Brain pericyte (primary cell): ENCODE results near the gene VEGFA.

Experiments used
- DNase-seq: peaks from one replicate; pipeline ENCODE4 v3.0.0-alpha.2; 2012; ENCODE audit warnings: low read depth, low spot score

VEGFA gene

GRCh38 chr6:43759136-43759906 is 10.7 kb upstream of the VEGFA start:
- no peak for DNase-seq

DNA sequence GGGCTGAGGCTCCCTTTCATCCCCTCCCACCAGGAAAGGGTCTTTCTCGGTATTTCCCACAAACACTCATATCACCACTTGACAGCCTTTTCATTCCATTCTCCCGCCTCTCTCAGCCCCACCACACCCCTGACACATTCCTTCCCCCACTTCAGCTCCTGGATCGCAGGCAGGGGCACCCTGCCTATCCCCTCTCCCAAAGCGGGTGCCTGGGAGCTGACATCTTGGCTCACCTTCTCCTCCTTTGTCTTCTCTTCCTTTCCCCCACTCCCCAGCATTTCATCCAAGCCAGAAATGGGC is 10.2 kb upstream of the VEGFA start:
- no peak for DNase-seq

GRCh38 chr6:43760210-43761168 is 9.5 kb upstream of the VEGFA start:
- DNase-seq, result no peak

DNA sequence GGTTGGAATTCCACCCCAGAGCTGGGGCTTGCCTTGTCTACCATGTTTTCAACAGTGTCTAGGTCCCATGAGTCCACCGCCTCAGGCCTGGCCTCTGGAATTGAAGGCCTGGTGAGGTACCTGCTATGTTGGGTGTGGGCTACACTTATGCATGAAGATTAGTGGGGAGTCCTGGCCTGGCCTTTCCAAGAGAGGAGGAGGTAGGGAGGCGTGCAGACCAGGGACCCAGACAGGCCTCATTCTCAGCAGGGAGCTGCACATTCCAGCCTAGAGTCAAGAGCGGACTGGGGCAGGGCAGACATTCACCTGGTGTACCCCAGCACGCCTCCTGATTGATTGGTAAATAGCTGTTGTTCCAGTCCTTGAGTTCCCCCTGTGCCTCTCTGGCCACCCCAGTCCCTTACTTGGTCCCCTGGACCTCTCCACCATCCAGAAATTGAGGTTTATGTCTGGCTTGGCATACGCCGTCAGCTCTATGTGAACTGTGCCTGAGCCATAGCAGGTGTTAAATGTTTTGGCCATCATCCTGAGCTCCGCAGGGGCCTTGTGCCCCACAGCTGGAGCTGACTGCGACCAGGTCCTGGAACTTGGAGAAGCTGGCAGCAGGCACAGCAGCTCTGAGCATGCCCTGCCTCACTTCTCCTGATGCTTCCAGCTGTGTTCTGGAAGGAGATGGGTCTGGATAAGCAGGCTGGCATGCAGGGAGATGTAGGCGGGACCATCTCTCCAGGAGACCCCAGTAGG is 8.2 kb upstream of the VEGFA start:
- no peak for DNase-seq

DNA sequence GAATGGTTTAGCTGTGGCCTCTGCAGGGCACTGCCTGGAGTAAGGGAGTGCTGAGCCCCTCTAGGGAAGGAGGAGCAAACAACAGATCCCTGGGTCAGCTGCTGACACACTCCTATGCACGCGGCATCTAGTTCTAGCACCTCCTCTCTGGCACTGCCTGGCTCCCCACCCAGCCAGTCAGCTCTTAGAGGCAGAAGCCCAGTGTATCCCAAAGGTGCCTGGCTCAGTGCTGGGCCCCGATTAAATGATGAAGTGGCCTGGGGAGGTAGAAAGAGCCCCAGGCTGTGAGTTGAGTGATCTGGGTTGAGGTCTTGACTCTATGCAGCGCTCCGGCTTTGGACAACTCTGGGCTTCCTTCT is 7.6 kb upstream of the VEGFA start:
- DNase-seq, result no peak

DNA sequence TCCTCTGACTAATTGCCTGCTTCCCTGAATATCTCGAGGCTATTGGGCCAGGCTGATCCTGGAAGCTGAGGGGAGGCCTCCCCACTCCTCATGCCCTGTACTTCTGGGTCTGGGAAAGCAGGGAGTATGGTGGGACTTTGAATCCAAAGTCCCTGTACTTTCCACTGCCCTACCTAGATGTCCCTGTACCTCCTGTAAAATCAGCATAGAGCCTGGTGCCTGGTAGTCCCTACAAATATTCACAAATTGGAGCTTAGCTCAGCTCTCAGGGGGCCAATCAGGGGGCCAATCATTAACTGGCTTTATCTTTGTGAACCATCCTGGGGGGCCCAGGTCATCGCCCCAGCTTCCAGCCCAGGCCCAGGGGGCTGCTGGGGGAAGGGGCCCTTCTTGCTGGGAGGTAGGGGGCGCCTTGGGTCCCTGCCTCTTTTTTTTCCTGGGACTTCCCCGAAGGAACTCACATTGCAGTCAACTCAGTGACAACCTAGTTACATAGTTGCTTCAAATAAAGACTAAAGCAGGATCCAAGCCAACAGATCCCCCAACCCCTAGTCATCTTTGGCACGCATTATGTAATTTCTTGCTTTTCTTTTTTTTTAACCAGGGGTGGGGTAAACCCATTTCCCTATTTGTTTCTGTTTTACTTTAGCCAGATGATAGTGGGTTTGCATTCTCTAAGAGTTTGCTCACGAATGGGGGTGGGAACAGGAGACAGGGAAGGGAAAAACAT is 6.9 kb upstream of the VEGFA start:
- DNase-seq, result no peak

DNA sequence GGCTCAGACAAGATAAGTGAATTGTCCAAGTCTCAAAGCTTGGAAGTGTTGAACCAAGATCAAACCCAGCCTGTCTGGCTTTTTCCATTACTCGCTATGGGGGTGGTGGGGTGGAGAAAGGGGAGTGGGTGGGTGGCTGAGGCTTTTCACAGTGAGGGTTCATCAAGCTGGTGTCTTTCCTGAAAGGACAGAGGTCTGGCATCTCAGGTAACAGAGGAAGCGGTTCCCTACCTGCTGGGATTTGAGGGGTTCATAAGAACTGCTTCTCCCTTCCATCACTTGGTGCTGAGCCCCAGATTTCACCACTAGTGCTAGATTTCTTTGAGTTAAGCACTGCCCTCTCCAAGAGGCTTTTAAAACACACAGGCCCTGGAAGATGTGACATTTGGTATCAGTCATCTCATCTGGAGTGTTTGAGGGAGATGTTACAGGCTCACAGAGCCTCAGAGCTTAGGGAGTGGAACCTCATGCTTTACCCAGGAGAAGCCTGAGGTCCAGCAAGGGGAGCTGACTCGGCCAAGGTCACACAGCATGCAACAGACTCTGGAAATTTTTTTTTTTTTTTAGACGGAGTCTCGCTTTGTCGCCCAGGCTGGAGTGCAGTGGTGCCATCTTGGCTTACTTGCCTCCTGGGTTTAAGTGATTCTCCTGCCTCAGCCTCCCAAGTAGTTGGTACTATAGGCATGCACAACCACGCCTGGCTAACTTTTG is 6.0 kb upstream of the VEGFA start:
- DNase-seq, result no peak

DNA sequence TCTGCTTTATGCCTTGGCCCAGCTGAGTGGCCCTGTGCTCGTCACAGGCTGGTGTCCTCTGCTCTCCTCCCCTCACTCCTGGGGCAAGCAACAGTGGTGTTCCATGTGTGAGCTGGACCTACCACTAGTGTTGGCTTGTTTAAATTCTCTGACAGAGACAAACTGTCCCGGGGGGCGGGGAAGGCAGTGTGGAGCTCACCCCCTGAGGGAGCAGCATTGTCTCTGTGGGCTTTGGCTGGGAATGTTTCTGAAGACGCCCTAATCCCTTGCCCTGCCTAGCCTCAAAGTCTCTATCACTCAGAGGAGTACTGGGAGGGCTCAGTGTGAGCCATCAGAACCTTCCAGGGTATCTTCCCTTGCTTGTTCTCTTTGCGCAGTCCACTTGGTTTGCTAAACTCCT is 5.2 kb upstream of the VEGFA start:
- DNase-seq, result no peak

DNA sequence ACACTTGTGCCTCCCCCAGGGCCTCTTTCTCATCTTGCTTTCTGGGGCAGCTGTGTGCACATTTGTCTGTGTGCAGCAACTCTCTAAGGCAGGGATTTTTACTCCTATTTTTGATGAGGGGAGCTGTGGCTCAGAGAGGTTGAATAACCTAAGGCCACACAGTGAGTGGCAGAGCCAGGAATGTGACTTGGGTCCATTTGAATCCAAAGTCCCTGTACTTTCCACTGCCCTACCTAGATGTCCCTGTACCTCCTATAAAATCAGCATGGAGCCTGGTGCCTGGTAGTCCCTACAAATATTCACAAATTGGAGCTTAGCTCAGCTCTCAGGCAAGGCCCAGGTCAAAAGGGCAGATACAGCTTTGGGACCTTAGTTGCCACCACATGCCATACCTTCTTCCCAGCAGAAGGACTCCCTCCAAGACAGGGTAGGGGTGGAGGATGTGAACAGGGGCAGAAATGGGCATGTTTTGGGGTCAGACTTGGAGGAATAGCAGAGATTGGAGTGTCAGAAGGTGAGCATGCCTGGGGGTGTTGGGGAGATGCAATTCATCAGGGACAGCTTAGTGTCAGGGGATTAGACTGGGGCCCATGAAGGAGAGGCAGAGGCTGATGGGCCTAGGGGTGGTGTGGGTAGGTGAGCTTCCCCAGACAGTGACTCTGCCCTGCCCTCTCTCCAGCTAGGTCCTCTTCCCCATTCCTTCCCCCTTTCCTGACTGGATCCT is 4.1 kb upstream of the VEGFA start:
- no peak for DNase-seq

DNA sequence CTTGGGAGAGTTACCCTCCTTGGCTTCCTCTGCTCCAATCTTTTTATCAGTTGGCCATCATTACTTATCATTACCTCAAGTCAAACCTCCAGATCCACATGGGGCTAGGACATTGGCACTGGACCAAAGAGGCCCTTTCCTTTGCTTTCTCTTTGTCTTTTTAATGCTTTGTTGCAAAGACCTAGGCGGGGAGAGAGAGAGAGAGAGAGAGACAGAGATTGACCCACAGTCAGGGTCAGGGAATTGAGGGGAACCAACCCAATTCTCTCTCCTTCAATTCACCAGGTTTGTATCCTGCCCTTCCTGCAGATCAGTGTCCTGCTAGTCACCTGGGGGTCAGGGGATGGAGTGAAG is 3.5 kb upstream of the VEGFA start:
- no peak for DNase-seq

- no peak for DNase-seq
Observed at GRCh38 chr6:43766964-43767461, 3.0 kb upstream of the VEGFA start.

GRCh38 chr6:43767553-43768505 is 2.2 kb upstream of the VEGFA start:
- no peak for DNase-seq

DNA sequence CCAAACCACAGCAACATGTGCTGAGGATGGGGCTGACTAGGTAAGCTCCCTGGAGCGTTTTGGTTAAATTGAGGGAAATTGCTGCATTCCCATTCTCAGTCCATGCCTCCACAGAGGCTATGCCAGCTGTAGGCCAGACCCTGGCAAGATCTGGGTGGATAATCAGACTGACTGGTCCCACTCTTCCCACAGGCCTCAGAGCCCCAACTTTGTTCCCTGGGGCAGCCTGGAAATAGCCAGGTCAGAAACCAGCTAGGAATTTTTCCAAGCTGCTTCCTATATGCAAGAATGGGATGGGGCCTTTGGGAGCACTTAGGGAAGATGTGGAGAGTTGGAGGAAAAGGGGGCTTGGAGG is 1.5 kb upstream of the VEGFA start:
- DNase-seq, result no peak

GRCh38 chr6:43768983-43769525 is 957 bp upstream of the VEGFA start:
- no peak for DNase-seq

DNA sequence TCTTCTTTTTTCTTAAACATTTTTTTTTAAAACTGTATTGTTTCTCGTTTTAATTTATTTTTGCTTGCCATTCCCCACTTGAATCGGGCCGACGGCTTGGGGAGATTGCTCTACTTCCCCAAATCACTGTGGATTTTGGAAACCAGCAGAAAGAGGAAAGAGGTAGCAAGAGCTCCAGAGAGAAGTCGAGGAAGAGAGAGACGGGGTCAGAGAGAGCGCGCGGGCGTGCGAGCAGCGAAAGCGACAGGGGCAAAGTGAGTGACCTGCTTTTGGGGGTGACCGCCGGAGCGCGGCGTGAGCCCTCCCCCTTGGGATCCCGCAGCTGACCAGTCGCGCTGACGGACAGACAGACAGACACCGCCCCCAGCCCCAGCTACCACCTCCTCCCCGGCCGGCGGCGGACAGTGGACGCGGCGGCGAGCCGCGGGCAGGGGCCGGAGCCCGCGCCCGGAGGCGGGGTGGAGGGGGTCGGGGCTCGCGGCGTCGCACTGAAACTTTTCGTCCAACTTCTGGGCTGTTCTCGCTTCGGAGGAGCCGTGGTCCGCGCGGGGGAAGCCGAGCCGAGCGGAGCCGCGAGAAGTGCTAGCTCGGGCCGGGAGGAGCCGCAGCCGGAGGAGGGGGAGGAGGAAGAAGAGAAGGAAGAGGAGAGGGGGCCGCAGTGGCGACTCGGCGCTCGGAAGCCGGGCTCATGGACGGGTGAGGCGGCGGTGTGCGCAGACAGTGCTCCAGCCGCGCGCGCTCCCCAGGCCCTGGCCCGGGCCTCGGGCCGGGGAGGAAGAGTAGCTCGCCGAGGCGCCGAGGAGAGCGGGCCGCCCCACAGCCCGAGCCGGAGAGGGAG is 580 bp downstream of the VEGFA start:
- no peak for DNase-seq

DNA sequence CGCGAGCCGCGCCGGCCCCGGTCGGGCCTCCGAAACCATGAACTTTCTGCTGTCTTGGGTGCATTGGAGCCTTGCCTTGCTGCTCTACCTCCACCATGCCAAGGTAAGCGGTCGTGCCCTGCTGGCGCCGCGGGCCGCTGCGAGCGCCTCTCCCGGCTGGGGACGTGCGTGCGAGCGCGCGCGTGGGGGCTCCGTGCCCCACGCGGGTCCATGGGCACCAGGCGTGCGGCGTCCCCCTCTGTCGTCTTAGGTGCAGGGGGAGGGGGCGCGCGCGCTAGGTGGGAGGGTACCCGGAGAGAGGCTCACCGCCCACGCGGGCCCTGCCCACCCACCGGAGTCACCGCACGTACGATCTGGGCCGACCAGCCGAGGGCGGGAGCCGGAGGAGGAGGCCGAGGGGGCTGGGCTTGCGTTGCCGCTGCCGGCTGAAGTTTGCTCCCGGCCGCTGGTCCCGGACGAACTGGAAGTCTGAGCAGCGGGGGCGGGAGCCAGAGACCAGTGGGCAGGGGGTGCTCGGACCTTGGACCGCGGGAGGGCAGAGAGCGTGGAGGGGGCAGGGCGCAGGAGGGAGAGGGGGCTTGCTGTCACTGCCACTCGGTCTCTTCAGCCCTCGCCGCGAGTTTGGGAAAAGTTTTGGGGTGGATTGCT is 1.3 kb downstream of the VEGFA start:
- DNase-seq, result no peak

DNA sequence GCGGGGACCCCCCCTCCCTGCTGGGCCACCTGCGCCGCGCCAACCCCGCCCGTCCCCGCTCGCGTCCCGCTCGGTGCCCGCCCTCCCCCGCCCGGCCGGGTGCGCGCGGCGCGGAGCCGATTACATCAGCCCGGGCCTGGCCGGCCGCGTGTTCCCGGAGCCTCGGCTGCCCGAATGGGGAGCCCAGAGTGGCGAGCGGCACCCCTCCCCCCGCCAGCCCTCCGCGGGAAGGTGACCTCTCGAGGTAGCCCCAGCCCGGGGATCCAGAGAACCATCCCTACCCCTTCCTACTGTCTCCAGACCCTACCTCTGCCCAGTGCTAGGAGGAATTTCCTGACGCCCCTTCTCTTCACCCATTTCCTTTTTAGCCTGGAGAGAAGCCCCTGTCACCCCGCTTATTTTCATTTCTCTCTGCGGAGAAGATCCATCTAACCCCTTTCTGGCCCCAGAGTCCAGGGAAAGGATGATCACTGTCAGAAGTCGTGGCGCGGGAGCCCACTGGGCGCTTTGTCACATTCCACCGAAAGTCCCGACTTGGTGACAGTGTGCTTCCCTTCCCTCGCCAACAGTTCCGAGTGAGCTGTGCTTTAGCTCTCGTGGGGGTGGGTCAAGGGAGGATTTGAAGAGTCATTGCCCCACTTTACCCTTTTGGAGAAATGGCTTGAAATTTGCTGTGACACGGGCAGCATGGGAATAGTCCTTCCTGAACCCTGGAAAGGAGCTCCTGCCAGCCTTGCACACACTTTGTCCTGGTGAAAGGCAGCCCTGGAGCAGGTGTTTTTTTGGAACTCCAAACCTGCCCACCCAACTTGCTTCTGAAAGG is 2.1 kb downstream of the VEGFA start:
- DNase-seq, result no peak
